GM21526 (cell line): ENCODE measurements around the gene EBNA1BP2.
"Not testable (repeated sequence)": the region's sequence is repeated elsewhere in the genome, so short reads cannot be mapped to it uniquely, and the experiment has no call there.

Experiments used
- ATAC-seq: cut with Tn5 transposase; IDR thresholded peaks from one replicate; pipeline ENCODE4 v1.9.1; 2021; ENCODE audit warnings: moderate library complexity; ENCODE audit not compliant: unreplicated experiment, low FRiP score

EBNA1BP2 gene

DNA sequence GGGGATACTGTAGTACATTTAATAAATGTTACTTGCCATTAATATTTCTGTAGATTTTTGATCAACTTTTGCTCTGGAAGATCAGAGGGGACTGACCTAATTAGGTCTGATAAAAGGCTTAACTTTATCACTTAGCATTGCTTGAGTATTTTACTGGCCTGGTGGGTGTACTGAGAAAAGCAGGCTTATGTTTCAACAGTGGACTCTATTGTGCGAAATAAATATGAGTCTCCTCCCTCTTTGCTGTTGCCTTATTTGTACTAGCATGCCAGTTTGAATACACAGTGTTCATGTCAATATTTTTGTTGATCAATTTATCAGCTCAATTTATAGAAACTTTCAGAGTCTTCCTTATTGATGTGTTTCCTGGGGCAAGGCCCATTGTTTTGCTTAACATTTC, 49.1 kb downstream of the EBNA1BP2 start:
- ATAC-seq: no peak

DNA sequence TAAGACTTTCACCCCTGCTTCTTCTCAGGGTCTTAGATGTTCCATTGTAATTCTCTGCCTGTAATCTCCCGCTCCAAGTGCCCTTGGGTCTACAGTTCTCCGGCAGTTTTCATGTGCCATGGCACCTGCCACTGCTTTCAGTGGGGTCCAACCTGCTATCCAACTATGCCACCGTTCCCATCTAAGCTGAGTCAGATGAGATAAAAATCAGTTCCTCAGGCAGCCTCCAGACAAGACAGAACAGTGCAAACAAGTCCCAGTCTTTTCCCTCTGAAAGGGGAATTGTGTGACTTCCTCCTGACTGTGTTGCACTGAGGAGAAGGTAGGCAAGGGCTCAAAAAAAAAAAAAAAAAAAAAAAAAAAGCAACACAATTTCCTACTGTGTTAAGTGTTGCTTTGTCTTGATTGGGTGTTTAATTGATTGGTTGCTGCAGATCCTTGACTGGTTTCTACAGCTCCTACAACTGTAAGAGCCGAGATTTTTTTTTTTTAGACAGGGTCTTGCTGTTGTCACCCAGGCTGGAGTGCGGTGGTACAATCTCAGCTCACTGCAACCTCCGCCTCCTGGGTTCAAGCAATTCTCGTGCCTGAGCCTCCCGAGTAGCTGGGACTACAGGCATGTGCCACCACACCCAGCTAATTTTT, 50.7 kb downstream of the EBNA1BP2 start:
- no peak for ATAC-seq

DNA sequence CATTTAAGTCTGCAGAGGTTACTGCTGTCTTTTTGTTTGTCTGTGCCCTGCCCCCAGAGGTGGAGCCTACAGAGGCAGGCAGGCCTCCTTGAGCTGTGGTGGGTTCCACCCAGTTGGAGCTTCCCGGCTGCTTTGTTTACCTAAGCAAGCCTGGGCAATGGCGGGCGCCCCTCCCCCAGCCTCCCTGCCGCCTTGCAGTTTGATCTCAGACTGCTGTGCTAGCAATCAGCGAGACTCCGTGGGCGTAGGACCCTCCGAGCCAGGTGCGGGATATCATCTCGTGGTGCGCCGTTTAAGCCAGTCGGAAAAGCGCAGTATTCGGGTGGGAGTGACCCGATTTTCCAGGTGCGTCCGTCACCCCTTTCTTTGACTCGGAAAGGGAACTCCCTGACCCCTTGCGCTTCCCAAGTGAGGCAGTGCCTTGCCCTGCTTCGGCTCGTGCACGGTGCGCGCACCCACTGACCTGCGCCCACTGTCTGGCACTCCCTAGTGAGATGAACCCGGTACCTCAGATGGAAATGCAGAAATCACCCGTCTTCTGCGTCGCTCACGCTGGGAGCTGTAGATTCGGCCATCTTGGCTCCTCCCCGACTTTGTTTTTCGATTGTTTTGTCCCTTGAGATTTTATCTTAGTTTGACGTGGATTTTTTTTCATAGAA, 52.0 kb downstream of the EBNA1BP2 start:
- ATAC-seq: not testable (repeated sequence)
